HG03378 (cell line): Measurements from ENCODE around the gene SLC25A26.

ENCODE experiments used
- ATAC-seq: cut with Tn5 transposase; IDR thresholded peaks from one replicate; pipeline ENCODE4 v1.9.1; 2021; ENCODE audit warnings: mild to moderate bottlenecking, moderate library complexity; ENCODE audit not compliant: unreplicated experiment

Gene SLC25A26

DNA sequence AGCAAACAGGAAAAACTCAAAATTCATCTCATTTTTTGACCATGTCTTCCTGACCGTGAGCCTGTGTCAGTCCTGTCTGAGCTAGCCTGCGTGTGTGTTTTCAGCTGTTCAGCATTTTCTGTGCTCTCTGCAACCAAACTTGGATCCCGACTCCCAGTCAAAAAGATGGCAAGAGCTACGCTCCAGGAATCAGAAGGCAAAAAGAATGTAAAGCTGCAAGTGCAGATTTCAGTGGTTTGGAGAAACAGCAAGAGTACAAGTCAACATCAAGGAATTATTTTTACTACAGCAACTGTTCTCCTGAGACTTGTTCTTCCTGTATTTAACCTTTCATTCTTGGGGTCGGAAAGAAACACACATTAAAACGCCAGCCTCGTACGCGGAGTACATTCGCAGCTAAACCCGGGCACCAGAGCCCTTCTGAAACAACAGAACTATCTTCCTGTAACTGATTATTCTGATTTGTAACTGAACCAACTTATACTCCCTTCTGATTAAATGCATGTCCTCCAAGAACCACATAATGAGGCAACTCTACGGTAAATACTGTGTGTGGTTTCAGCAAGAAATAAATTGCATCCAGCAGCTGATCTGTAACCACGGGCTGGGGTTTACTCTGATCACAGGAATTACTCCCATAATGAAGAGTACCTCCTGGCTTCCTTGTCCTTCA lies 172.7 kb downstream of the SLC25A26 start:
- peak; percentile 13 for ATAC-seq

DNA sequence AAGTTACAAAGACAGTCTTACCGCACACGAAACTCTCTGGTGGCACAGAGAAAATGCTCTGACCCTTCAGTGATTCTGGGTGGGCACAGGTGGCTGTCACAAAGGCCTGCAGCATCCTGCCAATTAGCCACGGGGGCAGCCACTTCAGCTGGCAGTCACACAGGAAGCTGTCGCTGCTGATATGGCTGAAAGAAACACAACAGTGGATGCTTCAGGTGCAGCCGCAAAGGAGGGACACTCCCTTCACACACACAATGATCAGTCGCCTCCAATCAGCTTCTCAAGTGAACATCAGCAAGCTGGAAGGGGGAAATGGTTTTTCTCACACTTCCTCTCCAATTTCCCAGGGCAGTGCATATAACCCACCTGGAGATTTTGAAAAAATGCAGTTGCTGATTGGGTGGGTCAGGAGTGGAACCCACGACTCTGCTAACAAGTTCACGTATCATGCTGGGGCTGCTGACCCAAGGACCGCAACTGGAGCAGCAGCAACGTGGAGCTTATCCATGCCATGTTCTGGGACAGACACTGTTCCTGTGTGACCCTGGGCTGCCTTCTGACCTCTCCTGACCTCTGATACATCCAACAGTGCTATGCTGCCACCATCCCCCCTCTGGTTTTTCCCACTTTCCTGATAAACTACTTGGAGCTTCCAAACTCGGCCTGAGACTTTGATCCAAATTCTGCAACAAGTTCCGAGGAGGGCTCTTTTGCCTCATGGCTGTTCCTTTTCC lies 173.4 kb downstream of the SLC25A26 start:
- peak; percentile 86 for ATAC-seq

DNA sequence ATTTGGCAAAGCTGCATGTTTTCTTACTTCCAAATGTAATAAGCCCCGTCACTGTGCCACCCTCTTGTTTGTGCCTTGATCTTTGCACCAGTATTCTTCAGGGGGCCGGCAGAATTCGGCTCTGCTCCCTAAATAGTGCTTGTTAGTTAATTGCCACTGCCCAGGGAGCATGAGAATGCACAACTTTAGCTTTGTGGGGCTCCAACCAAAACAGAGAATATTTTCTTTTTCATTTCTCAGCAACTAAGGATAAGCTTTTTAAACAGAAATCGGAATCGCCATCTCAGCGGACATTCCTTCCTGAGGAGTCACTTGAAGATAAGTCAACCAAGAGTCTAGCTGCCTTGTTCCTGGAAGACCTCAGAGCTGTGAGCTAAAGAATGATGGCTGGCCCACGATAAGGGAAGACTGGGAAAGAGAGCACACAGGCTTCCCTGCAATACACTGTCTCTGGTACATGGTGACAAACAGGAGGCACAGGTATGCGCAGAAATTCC lies 174.0 kb downstream of the SLC25A26 start:
- ATAC-seq, result no peak

DNA sequence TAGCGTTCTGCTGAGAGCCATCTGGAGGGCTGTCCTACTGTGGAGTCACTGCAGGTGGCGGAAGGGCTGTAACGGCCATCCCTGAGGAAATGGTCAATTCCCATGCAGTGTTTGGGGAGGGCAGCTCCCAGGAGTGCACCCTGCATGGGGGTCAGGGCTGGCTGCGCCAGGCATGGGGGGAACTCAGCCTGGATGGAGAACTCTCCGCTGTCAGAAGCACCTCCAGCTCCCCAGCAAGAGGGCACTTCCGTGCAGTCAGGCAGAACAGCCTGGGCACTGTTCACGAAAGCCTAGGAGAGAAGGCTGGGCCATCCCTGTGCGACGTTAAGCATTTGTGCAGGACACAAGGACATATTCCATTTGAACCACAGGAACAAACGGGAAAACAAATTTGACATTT lies 174.8 kb downstream of the SLC25A26 start:
- no peak for ATAC-seq

DNA sequence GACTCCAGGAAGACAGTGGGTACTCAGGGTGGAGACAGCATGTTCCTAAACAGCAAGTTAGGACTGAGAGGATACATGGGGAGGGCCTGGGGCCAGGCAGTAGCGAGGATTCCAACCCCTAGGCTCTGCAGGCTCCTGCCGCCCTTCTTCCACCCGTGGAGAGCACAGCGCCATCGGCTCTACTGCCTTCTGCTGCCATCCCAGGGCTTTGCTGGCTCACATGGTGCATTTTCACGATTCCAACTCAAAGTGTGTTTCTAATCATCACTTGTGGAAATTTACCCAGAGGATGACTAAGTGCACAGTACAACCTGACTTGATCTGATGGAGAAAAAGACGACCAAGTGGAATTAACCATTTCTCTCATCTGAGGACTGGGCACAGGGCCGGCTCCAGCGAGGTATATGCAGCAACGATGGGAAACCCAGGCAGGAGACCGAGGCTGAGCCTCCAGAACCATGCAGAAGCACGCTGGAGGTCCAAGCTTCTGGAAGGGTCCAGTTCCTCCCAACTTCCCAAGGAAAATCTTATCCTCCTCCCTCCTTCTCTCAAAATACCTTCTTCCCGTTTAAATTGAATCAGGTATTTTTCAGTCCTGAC lies 175.5 kb downstream of the SLC25A26 start:
- ATAC-seq, result no peak

- ATAC-seq, result no peak
Observed at GRCh38 chr3:66396888-66397287, 176.1 kb downstream of the SLC25A26 start.

GRCh38 chr3:66397745-66398144 lies 176.9 kb downstream of the SLC25A26 start:
- no peak for ATAC-seq

GRCh38 chr3:66398228-66399025 lies 177.6 kb downstream of the SLC25A26 start:
- no peak for ATAC-seq

DNA sequence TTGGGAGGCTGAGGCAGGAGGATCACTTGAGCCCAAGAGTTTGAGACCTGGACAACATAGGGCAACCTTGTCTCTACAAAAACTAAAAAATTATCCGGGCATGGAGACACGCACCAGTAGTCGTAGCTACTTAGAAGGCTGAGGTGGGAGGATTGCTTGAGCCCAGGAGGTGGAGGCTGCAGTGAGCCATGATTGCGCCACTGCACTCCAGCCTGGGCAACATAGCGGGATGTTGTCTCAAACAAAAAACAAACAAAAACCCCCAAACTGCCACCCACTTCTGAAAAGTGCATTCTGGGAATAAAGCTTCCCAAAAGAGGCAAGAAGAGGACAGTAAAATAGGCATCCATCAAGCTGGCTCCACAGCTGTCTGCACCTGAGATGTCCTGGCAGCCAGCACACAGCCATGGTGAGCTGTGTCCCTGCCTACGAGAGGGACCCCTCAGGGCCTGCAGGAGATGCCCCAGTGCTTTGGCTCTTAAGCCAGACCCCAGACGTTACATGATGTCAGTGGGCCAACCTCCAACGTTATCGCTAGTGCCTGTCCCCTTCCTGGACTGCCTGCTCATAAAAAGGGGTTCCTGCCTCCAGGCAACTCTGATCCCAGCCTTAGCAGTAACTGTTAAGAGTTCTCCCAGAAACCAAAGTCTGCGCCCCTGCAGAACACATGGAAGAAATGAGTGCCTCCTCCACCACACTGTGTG lies 178.9 kb downstream of the SLC25A26 start:
- ATAC-seq, result no peak

- no peak for ATAC-seq
Observed at GRCh38 chr3:66400411-66401156, 179.8 kb downstream of the SLC25A26 start.

DNA sequence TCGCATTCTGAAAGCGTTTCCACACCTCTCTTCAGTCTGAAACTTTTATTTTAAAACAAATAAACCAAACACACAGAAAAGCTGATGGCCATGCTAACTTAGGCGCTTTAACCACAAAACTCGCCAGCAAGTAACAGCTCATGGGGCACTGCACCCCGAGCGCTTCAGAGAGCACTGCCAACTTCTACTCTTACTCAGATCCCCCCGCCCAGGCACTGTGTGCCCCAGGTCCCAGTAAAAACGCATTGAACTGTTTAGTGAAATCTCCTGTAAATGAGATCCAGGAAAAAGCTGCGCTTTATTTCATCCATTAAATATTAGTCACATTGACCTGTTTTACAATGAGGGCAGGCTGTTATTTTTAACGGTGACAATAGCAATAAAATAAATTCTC lies 180.4 kb downstream of the SLC25A26 start:
- no peak for ATAC-seq

DNA sequence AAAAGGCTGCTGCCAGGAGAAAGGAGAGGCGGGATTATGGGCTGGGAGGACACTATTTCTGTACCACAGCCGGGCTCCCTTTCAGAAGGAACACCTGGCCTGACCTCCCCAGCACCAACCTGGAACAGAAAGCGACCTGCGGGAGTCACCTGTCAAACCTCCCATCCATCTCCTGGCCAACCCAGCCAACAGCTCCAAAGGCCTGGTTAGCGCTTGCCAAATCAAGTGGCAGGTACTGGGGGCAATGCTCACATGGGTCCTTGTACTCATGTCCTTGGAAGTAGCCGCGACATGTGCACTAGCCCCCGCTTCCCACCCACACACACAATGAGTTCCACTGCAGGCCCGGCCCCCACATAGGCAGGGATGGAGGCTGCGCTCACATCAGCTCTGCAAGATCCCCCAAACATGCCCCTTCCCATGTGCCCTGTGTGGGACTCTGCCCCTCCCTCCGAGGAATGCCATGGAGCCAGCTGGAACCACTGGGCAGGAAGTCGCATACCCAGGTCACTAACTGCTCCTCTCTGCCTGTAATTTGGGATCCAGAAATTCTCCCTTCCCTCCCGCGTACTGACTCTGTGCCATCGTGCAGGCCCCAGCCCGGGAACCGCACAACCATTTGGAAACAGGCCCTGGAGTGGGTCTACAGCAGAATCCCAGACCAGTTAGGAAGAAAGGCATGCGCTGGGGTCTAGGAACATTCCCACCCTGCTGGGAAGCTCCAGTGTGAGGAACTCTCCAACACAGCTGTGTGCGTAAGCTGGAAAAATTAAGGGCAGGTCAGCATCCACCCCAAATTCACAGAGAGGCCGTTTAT lies 181.1 kb downstream of the SLC25A26 start:
- ATAC-seq, result no peak

DNA sequence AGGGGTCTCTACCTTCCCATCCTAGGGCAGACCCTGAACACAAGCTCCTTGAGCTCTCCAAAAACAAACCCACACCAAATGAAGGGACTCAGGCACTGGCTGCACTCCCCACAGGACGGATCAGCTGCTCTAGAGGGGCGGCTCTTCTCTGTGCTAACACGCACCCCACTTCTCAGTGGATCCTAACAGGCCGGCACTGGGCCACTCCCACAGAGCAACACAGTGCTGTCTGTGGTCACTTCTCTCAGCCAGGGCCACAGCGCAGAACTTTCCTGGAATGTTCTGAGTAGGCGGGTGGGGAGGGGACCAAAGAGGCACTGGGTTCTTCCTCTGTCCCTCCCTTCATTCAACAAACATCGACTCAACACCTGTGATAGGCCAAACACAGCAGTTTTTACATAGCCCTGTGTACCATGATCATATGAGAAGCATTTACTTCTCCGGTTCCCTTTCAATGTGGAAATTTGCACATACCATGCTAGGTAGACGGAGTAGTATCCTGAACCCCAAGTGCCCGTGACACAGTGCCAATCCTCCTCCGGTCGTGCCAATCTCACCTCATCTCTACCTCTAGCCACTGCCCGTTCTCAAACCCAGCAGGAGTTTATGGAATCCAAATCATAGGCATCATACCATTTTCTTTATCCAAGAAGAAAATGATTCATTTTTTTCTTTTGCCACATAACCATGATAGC lies 181.9 kb downstream of the SLC25A26 start:
- ATAC-seq, result no peak

DNA sequence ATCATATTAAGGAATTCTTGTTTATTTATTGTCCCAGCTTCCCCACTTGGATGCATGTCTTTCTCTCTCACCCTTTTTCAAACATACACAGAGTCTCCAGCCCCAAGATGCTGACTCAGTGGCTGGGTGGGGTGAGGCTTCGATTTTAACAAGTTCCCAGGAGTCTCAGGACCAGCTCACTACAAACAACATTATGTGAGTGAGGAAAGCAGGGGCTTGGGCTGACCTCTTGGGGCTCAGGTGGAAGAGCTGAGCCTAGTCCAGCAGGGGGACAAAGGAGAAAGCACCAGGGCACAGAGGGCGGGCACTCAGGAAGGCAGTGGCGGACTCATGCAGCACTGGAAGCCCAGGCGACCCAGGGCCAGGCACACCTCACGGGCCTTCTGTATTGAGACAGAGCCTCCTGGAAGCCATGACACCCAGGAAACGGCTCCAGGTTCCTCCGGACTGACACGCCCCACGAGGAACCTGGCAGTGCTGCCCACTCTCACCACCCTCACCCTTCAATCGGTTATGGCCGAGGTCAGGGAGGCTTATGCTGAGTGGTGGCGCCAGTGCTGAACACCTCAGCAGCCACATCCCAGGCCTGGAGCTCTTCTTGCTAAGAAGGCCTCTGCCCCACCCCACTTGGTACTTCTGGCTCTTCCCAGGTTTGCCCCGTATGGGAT lies 182.7 kb downstream of the SLC25A26 start:
- ATAC-seq, result no peak

DNA sequence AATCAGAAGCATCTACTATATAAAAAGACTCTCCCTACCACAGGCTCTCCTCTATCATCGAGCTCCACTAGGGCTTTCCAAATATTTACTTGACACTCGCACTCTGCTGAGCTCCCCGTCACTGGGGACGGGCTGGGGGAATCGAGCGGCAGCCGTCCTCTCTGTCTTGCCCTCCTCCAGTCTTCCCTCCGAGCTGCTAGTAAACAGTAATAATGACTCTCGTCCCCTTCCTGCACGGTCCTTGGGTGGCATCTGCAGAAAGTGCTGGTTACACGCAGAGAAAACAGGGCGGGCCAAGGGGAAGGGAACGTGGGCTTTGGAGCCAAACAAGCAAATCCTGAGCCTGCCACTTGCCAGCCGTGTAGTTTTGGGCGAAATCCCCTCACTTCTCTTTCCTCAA lies 183.4 kb downstream of the SLC25A26 start:
- no peak for ATAC-seq

DNA sequence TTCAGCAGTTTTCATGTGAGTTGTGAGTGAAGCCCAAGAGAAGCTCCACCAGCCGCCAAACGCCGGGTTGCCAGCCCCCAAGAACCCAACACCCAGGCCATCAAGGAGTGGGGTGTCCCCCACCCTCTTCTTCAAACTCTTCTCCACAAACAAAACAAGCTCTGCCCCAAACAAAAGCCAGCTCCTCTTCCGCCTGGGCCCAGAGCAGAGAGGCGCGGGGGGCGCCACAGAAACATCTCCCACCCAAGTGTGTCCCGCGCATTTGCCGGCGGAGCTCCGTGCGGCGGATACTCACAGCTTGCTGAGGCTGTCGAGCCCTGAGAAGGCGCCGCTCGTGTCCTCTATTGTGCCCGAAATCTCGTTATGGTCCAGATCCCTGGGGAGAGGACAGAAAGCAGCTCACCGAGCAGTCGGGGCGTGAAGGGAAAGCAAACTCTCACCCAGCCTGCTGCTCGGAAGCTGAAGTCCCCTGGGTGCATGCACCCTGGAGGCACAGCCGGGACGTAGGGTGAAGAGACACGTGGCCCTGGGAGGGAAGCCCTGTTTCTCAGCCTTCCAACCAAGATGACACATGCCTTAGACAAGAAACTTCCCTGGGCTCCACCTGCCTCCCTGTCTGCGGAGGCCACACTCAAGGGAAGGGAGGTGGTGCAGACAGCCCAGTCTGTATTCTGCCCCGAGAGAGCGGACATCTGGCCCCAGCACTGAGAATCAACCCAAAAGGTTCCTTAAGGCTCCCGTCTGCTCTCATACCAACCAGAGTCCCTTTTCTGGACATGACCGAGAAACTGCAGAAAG lies 184.3 kb downstream of the SLC25A26 start:
- no peak for ATAC-seq

DNA sequence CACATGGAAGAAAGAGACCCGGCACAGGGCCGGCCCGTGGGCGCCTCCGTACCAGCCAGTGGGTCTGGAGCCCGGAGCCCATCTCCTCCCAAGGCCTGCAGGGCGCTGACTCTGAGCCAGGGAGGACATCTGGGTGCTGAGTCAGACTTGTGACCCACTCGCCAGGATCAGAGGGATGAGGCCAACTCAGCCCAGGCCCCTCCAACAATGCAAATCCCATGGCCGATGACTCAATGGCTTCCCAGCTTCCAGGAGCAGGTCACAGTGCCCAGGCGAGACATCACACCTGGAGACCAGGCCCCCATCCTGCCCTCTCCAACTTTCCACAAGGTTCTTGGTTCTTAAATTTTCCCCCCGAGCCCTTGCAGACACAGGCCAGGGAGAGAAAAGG lies 184.9 kb downstream of the SLC25A26 start:
- ATAC-seq, result no peak
